ENCODE results near the gene CEP95.
A peak's percentile ranks its signal among the peaks of the same experiment; 100 is the strongest.

Gene CEP95

GRCh38 chr17:64498308-64499203 lies 8.2 kb upstream of the CEP95 start:
- Mint-ChIP-seq H3K9me3 (no peaks in the 10 kb centered on the region), H3K27me3 (ENCODE audit: low read depth) (no peaks in the 10 kb centered on the region), H3K4me1 (peaks cover 59% of the 10 kb centered on the region), H3K36me3 (ENCODE audit: low read depth) (peaks cover 58% of the 10 kb centered on the region), H3K4me3 (peak overlapping the region; percentile 67 to 97 (median 75)), H3K27ac (peak overlapping the region; percentile 40 to 92 (median 82))
- no peak for TF ChIP-seq CTCF (IDR thresholded peaks at IDR 0.05; ENCODE audit: unreplicated experiment in 3 of 3)

- TF ChIP-seq CTCF (IDR thresholded peaks at IDR 0.05; ENCODE audit: unreplicated experiment in 3 of 3): no peak
- no peaks in the 10 kb centered on the region for H3K27me3 Mint-ChIP-seq (ENCODE audit: low read depth)
- peaks cover 66% of the 10 kb centered on the region for H3K36me3 Mint-ChIP-seq (ENCODE audit: low read depth)
- peak overlapping the region in 1 of 3 experiments; percentile 46 for H3K27ac Mint-ChIP-seq
- peaks cover 60% of the 10 kb centered on the region for H3K4me1 Mint-ChIP-seq
- peak overlapping the region; percentile 4 to 14 (median 7) for H3K4me3 Mint-ChIP-seq
- H3K9me3 Mint-ChIP-seq: no peaks in the 10 kb centered on the region
Measured at GRCh38 chr17:64499805-64500486, 6.8 kb upstream of the CEP95 start.

- no peak for TF ChIP-seq CTCF (IDR thresholded peaks at IDR 0.05; ENCODE audit: unreplicated experiment in 3 of 3)
- Mint-ChIP-seq H3K4me1 (peaks cover 62% of the 10 kb centered on the region), H3K9me3 (no peaks in the 10 kb centered on the region), H3K36me3 (ENCODE audit: low read depth) (peaks cover 69% of the 10 kb centered on the region), H3K4me3 (peak overlapping the region in 2 of 3 experiments; percentile 7 to 20), H3K27me3 (ENCODE audit: low read depth) (no peaks in the 10 kb centered on the region), H3K27ac (peak overlapping the region in 1 of 3 experiments; percentile 46)
Measured at GRCh38 chr17:64500487-64500859, 6.3 kb upstream of the CEP95 start.

GRCh38 chr17:64500862-64501765 lies 5.7 kb upstream of the CEP95 start:
- H3K36me3 Mint-ChIP-seq (ENCODE audit: low read depth): peaks cover 72% of the 10 kb centered on the region
- no peaks in the 10 kb centered on the region for H3K27me3 Mint-ChIP-seq (ENCODE audit: low read depth)
- H3K9me3 Mint-ChIP-seq: no peaks in the 10 kb centered on the region
- H3K4me3 Mint-ChIP-seq: peak overlapping the region in 2 of 3 experiments; percentile 16 to 20
- peak overlapping the region in 1 of 3 experiments; percentile 46 for H3K27ac Mint-ChIP-seq
- no peak for TF ChIP-seq CTCF (IDR thresholded peaks at IDR 0.05; ENCODE audit: unreplicated experiment in 3 of 3)
- peaks cover 57% of the 10 kb centered on the region for H3K4me1 Mint-ChIP-seq

- Mint-ChIP-seq H3K4me3 (peak overlapping the region in 2 of 3 experiments; percentile 26 to 44), H3K36me3 (ENCODE audit: low read depth) (peaks cover 72% of the 10 kb centered on the region), H3K27me3 (ENCODE audit: low read depth) (no peaks in the 10 kb centered on the region), H3K9me3 (no peaks in the 10 kb centered on the region), H3K4me1 (peaks cover 48% of the 10 kb centered on the region), H3K27ac (no peak overlapping the region)
- TF ChIP-seq CTCF (IDR thresholded peaks at IDR 0.05; ENCODE audit: unreplicated experiment in 3 of 3): no peak
Measured at GRCh38 chr17:64502021-64502420, 4.8 kb upstream of the CEP95 start.

All from nephron (organoid).